Activated T-cell treated with anti-CD3 and anti-CD28 coated beads, Interleukin-2, amount 50 U/mL, for 24 hours (primary cell): ENCODE results near the gene MGST1.

ENCODE experiments used
- DNase-seq: peaks from one replicate; pipeline ENCODE4 v3.0.0-alpha.2; 2020
- H3K27ac Mint-ChIP-seq: 2 replicates; pipeline ENCODE4 v1.8.0; 2020; ENCODE audit warnings: mild to moderate bottlenecking, mixed read lengths
- H3K27me3 Mint-ChIP-seq: 2 replicates; pipeline ENCODE4 v1.8.0; 2020; ENCODE audit warnings: mixed read lengths
- H3K36me3 Mint-ChIP-seq: 2 replicates; pipeline ENCODE4 v1.8.0; 2020; ENCODE audit warnings: low read depth, mixed read lengths
- H3K4me1 Mint-ChIP-seq: 2 replicates; pipeline ENCODE4 v1.8.0; 2020; ENCODE audit warnings: low read depth, mixed read lengths
- H3K4me3 Mint-ChIP-seq: 2 replicates; pipeline ENCODE4 v1.8.0; 2020; ENCODE audit warnings: mild to moderate bottlenecking, moderate library complexity, mixed read lengths
- H3K9me3 Mint-ChIP-seq: 2 replicates; pipeline ENCODE4 v1.8.0; 2020; ENCODE audit warnings: mixed read lengths

The MGST1 gene

DNA sequence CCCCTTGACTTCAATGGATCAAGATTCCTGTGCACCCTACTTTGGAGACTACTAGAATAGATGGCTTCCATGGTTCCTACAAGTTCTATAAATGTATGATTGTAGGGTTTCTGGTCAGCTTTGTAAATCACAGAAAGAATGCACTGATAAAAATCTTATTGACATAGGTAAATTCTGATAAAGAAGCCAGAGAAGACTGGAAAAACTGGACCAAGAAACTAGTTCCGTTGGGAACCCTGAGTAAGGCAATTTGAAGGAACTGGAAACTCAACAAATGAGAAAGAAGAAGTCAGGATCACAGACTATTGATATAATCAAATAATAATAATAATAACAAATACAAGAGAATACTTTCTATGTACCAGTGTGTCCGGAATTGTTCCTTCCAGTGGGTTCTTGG lies 15.4 kb upstream of the MGST1 start:
- Mint-ChIP-seq H3K9me3 (peaks cover 17% of the 10 kb centered on the region), H3K27me3 (no peaks in the 10 kb centered on the region), H3K4me1 (no peaks in the 10 kb centered on the region), H3K27ac (no peak overlapping the region), H3K36me3 (no peaks in the 10 kb centered on the region), H3K4me3 (no peak overlapping the region)
- no peak for DNase-seq

DNA sequence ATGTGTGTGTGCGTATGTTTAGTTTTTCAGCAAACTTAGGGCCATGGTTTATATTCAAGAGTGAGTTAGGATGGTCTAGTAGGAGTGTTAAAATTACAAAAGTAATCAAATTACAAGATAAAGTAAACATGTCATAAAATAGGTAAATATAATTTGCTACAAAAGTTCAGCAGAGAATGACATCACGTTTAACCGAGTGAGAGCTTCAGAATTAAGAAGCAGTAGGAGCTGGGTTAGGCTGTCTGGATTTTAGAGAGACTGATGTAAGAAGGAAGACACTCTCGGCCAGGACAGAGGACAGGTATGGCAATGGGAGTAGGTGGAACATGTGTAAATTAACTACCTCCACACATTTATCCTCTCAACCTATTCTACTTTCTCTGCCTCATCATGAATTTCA lies 11.6 kb upstream of the MGST1 start:
- H3K27me3 Mint-ChIP-seq: no peaks in the 10 kb centered on the region
- H3K4me1 Mint-ChIP-seq: no peaks in the 10 kb centered on the region
- no peak overlapping the region for H3K4me3 Mint-ChIP-seq
- no peaks in the 10 kb centered on the region for H3K36me3 Mint-ChIP-seq
- no peak overlapping the region for H3K27ac Mint-ChIP-seq
- no peak for DNase-seq
- H3K9me3 Mint-ChIP-seq: peaks cover 6% of the 10 kb centered on the region

- Mint-ChIP-seq H3K4me1 (no peaks in the 10 kb centered on the region), H3K27ac (no peak overlapping the region), H3K36me3 (no peaks in the 10 kb centered on the region), H3K9me3 (no peaks in the 10 kb centered on the region), H3K4me3 (no peak overlapping the region), H3K27me3 (peaks cover 25% of the 10 kb centered on the region)
- no peak for DNase-seq
Measured at GRCh38 chr12:16344269-16344668, 3.2 kb upstream of the MGST1 start.

DNA sequence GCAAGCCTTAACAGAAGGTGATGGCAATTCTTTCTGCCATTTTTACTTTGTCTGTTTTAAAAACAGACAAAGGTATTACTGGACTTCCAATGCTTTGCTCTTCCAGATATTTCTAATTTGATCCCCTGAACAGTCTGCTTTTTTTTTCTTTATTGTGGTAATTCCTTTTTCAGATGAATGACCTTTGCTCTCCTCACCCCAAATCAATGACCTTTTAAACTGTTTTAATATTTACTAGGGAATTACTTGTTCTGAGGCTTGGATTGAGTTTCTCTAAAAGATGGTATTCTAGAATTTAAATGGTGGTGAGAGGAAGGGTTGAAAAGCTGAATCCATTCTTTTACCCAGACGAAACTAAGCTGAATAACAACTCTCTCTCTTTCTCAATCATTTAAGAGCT lies 2.3 kb upstream of the MGST1 start:
- peaks cover 27% of the 10 kb centered on the region for H3K27me3 Mint-ChIP-seq
- H3K9me3 Mint-ChIP-seq: no peaks in the 10 kb centered on the region
- H3K27ac Mint-ChIP-seq: no peak overlapping the region
- no peaks in the 10 kb centered on the region for H3K4me1 Mint-ChIP-seq
- H3K4me3 Mint-ChIP-seq: no peak overlapping the region
- no peak for DNase-seq
- H3K36me3 Mint-ChIP-seq: no peaks in the 10 kb centered on the region

- no peaks in the 10 kb centered on the region for H3K9me3 Mint-ChIP-seq
- H3K4me3 Mint-ChIP-seq: no peak overlapping the region
- H3K27me3 Mint-ChIP-seq: peaks cover 27% of the 10 kb centered on the region
- no peak for DNase-seq
- H3K36me3 Mint-ChIP-seq: no peaks in the 10 kb centered on the region
- H3K27ac Mint-ChIP-seq: no peak overlapping the region
- H3K4me1 Mint-ChIP-seq: no peaks in the 10 kb centered on the region
Measured at GRCh38 chr12:16346958-16347357, 487 bp upstream of the MGST1 start.

- Mint-ChIP-seq H3K27me3 (peaks cover 27% of the 10 kb centered on the region), H3K4me1 (no peaks in the 10 kb centered on the region), H3K4me3 (no peak overlapping the region), H3K9me3 (no peaks in the 10 kb centered on the region), H3K36me3 (no peaks in the 10 kb centered on the region), H3K27ac (no peak overlapping the region)
- no peak for DNase-seq
Measured at GRCh38 chr12:16348435-16349130, 1.1 kb downstream of the MGST1 start.

DNA sequence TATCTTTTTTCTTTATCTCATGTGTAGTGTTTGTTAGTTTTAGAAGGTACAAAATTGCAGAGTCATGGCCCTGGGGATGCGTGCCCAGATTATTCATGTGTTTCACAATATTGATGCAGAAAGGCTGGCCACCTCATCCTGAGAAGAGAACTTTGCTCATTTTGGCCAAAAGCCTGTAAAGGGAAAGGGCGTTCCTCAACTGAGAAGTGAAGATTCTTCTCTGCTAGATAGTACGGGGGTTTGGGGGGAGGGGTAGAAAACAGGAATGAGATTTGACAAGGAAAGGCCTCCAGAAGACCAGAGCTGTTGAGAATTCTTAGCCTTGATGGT lies 1.7 kb downstream of the MGST1 start:
- Mint-ChIP-seq H3K9me3 (no peaks in the 10 kb centered on the region), H3K4me3 (no peak overlapping the region), H3K4me1 (no peaks in the 10 kb centered on the region), H3K27me3 (peaks cover 27% of the 10 kb centered on the region), H3K36me3 (no peaks in the 10 kb centered on the region), H3K27ac (no peak overlapping the region)
- DNase-seq: no peak

- no peaks in the 10 kb centered on the region for H3K36me3 Mint-ChIP-seq
- peaks cover 27% of the 10 kb centered on the region for H3K27me3 Mint-ChIP-seq
- no peaks in the 10 kb centered on the region for H3K9me3 Mint-ChIP-seq
- H3K4me1 Mint-ChIP-seq: no peaks in the 10 kb centered on the region
- DNase-seq: no peak
- no peak overlapping the region for H3K4me3 Mint-ChIP-seq
- H3K27ac Mint-ChIP-seq: no peak overlapping the region
Measured at GRCh38 chr12:16350682-16351081, 3.2 kb downstream of the MGST1 start.

- Mint-ChIP-seq H3K27ac (no peak overlapping the region), H3K9me3 (no peaks in the 10 kb centered on the region), H3K36me3 (no peaks in the 10 kb centered on the region), H3K4me1 (no peaks in the 10 kb centered on the region), H3K27me3 (peaks cover 17% of the 10 kb centered on the region), H3K4me3 (no peak overlapping the region)
- DNase-seq: no peak
Measured at GRCh38 chr12:16352481-16352880, 5.0 kb downstream of the MGST1 start.

DNA sequence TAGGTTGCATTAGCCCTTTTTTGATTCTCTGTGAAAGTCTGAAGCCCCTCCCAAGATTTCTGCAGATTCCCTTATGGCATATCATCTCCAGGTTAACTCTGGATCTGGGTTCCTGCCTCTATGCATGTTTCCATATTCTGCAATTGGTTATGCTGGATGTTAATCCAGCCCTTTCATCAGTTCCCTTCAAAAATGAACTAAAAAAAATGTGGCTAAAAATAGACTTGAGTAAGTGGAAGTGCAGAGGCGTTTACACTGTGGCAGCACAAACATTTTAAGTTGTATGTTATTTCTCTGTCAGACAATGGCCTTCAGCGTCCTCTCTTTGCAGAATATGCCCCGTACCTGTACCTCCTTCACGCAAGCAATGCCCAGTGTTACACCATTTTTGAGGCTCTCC lies 11.4 kb downstream of the MGST1 start:
- no peak overlapping the region for H3K27ac Mint-ChIP-seq
- no peak overlapping the region for H3K4me3 Mint-ChIP-seq
- H3K36me3 Mint-ChIP-seq: no peaks in the 10 kb centered on the region
- DNase-seq: no peak
- peaks cover 4% of the 10 kb centered on the region for H3K9me3 Mint-ChIP-seq
- no peaks in the 10 kb centered on the region for H3K4me1 Mint-ChIP-seq
- no peaks in the 10 kb centered on the region for H3K27me3 Mint-ChIP-seq

- no peak overlapping the region for H3K27ac Mint-ChIP-seq
- peaks cover 4% of the 10 kb centered on the region for H3K9me3 Mint-ChIP-seq
- no peaks in the 10 kb centered on the region for H3K4me1 Mint-ChIP-seq
- no peak overlapping the region for H3K4me3 Mint-ChIP-seq
- no peaks in the 10 kb centered on the region for H3K27me3 Mint-ChIP-seq
- H3K36me3 Mint-ChIP-seq: no peaks in the 10 kb centered on the region
- no peak for DNase-seq
Measured at GRCh38 chr12:16359512-16360491, 12.4 kb downstream of the MGST1 start.

DNA sequence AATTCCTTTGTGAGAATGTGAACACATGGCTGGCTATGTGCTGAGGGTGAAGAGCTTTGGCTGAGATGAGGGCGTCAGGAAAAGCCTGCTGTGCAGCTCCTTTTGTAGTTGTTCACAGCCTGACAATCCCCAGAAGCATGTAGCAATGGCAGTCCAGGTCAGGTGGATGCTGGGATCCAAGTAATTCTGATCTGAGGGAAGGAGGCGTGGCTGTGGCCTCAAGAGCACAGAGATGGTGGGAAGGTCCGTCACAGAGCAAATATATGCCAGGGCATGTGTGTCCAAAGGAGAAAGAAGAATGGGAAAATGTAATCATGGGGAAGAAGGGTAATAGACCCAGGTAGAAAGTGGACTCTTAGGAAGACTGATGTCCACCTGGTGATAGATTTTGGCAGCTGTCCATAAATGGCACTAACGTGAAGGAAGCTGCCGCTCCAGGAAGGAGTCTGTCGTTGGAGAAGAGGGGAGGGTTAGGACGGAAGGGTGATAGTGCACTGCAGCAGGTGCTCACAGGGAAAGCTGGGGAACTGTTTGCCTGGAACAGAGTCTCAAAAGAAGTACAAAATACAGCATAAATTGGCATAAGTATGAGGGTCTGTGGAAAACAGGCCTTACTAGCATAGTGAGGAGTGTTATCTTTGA lies 13.8 kb downstream of the MGST1 start:
- Mint-ChIP-seq H3K36me3 (no peaks in the 10 kb centered on the region), H3K4me1 (no peaks in the 10 kb centered on the region), H3K27ac (no peak overlapping the region), H3K9me3 (peaks cover 4% of the 10 kb centered on the region), H3K4me3 (no peak overlapping the region), H3K27me3 (no peaks in the 10 kb centered on the region)
- no peak for DNase-seq

- peaks cover 4% of the 10 kb centered on the region for H3K9me3 Mint-ChIP-seq
- DNase-seq: no peak
- H3K4me3 Mint-ChIP-seq: no peak overlapping the region
- H3K4me1 Mint-ChIP-seq: no peaks in the 10 kb centered on the region
- H3K27me3 Mint-ChIP-seq: no peaks in the 10 kb centered on the region
- no peak overlapping the region for H3K27ac Mint-ChIP-seq
- H3K36me3 Mint-ChIP-seq: no peaks in the 10 kb centered on the region
Measured at GRCh38 chr12:16362550-16362949, 15.1 kb downstream of the MGST1 start.

DNA sequence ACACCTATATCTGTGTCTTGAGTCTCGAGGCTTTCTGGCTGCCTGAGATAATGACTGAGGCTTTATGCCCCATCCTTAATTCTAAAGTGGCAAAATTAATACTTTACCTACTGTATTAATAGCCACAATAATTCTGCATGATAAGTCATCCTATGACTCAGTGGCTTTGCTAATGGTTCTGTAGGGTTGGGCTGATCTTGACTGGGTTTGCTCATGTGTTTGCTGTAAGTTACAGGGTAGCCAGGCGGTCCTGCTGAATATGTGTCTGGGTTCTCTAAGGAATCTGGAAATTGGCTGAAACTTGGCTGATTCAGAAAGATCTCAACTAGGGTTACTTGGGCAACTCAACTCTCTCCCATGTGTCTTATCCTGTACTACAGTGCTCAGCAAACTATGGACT lies 21.7 kb downstream of the MGST1 start:
- Mint-ChIP-seq H3K27ac (no peak overlapping the region), H3K9me3 (peaks cover 8% of the 10 kb centered on the region), H3K4me1 (no peaks in the 10 kb centered on the region), H3K4me3 (no peak overlapping the region), H3K27me3 (no peaks in the 10 kb centered on the region), H3K36me3 (no peaks in the 10 kb centered on the region)
- DNase-seq: no peak

DNA sequence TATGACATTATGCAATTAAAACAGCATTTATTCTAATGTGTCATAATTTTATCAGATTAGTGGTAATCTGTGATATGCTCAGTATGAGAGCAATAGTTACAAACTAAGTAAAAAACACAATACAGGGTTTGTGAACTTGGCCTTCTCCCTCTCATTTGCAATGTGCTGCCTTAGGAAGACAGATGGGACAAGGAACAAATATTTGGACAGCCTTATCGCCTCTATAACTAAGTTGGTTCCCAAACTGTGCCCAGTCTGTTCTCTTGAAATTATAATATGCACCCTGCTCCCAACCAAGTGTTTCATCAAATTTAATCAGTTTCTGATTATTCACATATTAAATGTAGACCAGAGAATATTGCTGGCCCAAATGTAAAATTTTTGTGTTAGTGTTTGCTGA lies 22.7 kb downstream of the MGST1 start:
- Mint-ChIP-seq H3K9me3 (peaks cover 8% of the 10 kb centered on the region), H3K4me1 (no peaks in the 10 kb centered on the region), H3K27me3 (no peaks in the 10 kb centered on the region), H3K36me3 (no peaks in the 10 kb centered on the region), H3K4me3 (no peak overlapping the region), H3K27ac (no peak overlapping the region)
- DNase-seq: no peak
